GM21576 (cell line): Measurements from ENCODE around the gene PRSS36.
A peak's percentile ranks its signal among the peaks of the same experiment; 100 is the strongest.

Experiments used
- ATAC-seq: cut with Tn5 transposase; IDR thresholded peaks from one replicate; pipeline ENCODE4 v1.9.1; 2021; ENCODE audit warnings: mild to moderate bottlenecking, moderate library complexity; ENCODE audit not compliant: unreplicated experiment

The PRSS36 gene

GRCh38 chr16:31128711-31129567 is 20.9 kb downstream of the PRSS36 start:
- no peak for ATAC-seq

DNA sequence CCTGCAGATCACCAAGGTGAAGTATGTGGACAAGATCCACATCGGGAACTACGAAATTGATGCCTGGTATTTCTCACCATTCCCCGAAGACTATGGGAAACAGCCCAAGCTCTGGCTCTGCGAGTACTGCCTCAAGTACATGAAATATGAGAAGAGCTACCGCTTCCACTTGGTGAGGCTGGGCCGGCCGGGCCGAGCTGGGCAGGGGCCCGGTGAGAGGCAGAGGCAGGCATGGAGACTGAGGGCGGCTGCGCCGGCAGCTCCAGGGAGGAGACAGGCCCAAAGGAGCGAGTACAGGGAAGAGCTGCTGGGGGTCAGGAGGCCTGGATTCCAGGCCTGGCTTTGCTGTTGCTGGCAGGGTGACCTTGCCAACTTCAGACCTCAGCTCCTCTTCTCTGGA is 22.7 kb downstream of the PRSS36 start:
- ATAC-seq: no peak

- no peak for ATAC-seq
Observed at GRCh38 chr16:31125844-31126243, 24.0 kb downstream of the PRSS36 start.

DNA sequence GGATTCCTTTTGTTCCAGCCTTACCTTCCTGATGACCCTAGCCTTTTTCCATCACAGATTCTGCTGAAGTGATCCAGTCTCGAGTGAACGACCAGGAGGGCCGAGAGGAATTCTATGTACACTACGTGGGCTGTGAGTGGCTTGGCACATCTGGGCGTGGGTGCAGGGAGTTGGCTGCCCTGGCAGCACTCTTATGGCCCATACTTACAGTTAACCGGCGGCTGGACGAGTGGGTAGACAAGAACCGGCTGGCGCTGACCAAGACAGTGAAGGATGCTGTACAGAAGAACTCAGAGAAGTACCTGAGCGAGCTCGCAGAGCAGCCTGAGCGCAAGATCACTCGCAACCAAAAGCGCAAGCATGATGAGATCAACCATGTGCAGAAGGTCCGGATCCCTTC is 29.7 kb downstream of the PRSS36 start:
- ATAC-seq: no peak

GRCh38 chr16:31118223-31119155 is 31.4 kb downstream of the PRSS36 start:
- no peak for ATAC-seq

DNA sequence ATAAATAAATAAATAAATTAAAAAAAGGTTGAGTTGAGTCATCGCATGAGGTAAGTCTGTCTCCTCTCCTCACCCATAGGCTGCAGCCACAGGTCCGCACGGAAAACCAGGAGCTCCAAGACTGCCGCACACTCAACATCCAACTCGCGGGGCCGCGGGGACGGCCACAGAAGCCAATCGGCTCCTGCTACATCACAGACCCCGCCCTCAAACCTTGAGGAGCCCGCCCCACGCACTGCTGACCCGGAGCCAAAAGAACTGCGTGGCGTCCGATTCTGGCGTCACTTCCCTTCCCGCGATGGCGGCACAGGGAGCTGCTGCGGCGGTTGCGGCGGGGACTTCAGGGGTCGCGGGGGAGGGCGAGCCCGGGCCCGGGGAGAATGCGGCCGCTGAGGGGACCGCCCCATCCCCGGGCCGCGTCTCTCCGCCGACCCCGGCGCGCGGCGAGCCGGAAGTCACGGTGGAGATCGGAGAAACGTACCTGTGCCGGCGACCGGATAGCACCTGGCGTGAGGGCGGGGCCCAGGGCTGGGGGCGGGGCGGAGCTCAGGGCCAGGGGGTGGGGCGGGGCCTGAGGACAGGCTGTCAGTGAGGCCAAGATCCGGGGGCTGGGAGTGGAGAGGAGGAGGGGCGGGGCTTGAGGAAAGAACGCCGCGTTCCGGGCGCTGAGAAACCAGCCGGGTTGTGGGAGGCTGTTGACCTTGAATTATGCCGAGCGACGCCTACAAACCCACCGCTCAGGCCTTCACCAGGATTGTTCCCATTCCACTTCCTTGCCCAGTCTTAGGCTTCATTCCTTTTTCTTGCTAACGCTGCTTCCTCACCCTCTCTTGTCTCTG is 32.3 kb downstream of the PRSS36 start, which contains the start of gene KAT8:
TSS of gene KAT8 (plus strand) at position 281 of the 839 bp plus-strand sequence. CDS start at position 299, 18 bp downstream.
- peak; percentile 88 for ATAC-seq

DNA sequence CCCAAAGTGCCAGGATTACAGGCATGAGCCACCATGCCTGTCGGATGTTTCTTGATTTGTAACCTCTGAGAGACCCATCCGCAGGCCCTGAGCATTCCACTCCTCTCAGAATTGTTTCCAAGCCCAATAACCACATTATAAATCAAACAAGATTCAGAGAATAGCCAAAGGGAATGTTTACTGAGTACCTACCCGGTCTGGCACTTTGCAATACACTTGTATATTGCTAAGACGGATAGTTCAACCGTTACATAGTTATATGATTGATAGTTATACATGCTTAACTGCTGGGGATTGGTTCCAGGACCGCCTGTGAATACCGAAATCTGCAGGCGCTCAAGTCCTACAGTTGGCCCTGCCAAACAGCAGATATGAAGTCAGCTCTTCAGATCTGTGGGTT is 35.4 kb downstream of the PRSS36 start:
- ATAC-seq: no peak

GRCh38 chr16:31113121-31114120 is 36.4 kb downstream of the PRSS36 start:
- ATAC-seq: no peak

DNA sequence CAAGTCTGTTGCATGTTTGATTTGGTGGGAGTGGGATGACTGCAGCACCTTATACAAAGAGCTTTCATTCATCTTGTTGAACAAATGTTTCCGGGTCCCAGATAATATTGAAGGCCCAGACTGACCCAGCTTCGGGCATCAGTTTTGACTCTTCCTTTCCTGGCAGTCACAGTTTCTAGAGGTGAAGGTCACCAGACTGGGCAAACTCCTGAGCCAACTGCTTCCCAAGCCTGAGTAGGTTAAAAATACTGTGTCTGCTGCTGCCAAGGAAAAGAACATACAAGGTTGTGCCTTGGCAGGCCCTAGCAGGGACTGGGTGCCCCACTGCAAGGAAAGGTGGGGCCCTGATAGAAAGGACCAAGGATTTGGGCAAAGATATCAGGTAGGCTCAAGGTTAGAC is 37.2 kb downstream of the PRSS36 start:
- no peak for ATAC-seq

- ATAC-seq: no peak
Observed at GRCh38 chr16:31111881-31112466, 37.9 kb downstream of the PRSS36 start.

DNA sequence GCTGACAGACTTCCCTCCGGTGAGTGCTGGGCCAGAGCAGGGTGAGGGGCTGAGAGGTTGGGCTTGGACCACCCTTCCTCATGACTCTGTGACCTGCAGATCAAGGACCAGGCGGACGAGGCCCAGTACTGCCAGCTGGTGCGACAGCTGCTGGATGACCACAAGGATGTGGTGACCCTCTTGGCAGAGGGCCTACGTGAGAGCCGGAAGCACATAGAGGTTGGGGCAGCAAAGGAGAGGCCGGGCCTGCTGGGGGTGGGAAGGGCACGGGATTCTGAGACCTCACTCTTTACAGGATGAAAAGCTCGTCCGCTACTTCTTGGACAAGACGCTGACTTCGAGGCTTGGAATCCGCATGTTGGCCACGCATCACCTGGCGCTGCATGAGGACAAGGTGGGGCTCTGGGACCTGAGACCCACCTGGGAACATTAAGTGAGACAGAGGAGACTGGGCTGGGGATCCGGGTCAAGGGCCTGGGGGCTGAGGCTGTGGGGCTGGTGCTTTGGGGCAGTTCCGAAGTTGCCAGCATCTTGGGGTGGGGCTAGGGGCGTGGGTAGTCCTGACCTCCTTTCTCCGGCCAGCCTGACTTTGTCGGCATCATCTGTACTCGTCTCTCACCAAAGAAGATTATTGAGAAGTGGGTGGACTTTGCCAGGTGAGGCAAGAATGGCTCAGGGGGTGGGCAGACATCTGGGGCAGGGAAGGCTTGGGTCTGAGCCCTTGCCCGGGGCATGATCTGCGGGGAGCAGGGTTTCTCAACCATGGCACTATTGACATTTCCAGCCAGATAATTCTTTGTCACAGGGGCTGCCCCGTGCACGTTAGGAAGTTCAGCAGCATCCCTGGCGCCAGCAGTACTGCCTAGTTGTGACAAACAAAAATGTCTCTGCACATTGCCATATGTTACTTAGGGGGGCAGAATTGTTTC is 39.5 kb downstream of the PRSS36 start:
- no peak for ATAC-seq

DNA sequence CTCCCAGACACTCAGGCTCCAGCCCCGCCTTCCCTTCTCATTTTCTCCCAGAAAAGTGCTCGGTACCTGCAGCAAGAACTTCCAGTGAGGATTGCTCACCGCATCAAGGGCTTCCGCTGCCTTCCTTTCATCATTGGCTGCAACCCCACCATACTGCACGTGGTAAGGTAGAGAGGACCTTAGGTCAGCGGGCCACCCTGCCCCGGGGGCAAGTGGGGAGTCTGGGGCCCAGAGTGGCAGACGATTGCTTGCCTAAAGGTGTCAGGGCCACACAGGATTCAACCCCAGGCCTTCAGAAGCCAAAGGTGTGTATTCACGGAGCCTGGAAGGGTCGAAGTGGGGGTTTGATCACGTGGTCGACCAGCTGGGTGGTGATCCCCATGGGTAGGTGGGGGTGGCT is 40.2 kb downstream of the PRSS36 start:
- no peak for ATAC-seq

DNA sequence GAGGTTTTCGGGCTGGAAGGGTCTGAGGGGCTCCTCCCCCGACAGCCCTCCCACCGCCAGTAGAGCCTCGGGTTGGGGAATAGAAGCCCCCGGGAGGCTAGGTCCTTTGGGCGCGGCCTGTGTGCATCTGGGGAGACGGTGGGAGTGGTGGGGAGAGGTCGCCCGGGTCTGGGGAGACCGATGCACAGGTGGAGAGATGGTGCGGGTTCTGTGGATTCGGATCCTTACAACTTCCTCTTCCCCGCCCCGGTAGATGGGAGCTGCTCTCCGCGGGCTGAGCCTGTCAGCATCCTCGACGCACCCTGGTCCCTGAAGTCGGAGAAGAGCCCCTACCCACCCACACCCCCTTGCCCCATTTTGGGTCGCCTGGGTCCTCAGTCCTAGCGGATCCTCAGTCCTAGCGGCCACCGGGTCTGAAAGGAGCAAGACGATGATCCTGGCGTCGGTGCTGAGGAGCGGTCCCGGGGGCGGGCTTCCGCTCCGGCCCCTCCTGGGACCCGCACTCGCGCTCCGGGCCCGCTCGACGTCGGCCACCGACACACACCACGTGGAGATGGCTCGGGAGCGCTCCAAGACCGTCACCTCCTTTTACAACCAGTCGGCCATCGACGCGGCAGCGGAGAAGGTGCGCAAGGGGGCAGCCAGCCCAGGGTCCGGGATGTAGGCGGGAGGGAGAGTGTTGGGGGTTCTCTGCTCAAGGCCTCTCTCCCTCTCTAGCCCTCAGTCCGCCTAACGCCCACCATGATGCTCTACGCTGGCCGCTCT is 40.9 kb downstream of the PRSS36 start:
- ATAC-seq: peak; percentile 3

- peak; percentile 82 for ATAC-seq
Observed at GRCh38 chr16:31108035-31108793, 41.7 kb downstream of the PRSS36 start, which contains the start of gene BCKDK. TSS of gene BCKDK (plus strand) at chr16:31108386. CDS start at chr16:31109224, 838 bp downstream.

- peak; percentile 47 for ATAC-seq
Observed at GRCh38 chr16:31107465-31107867, 42.4 kb downstream of the PRSS36 start.
